NT2/D1 (cell line): Measurements from ENCODE around the gene KCNG2.

Source experiments
- DNase-seq: peaks from one replicate; pipeline ENCODE4 v3.0.0-alpha.2; 2011; ENCODE audit warnings: low read depth, low spot score
- H3K27me3 ChIP-seq: 2 replicates; pipeline ENCODE4 v1.6.0; 2011; ENCODE audit warnings: mild to moderate bottlenecking; ENCODE audit not compliant: insufficient read length, insufficient read depth
- H3K36me3 ChIP-seq: 2 replicates; pipeline ENCODE4 v1.6.1; 2011; ENCODE audit warnings: mild to moderate bottlenecking, low read length, mixed read lengths; ENCODE audit not compliant: insufficient read depth, insufficient read length
- H3K4me1 ChIP-seq: 2 replicates; pipeline ENCODE4 v1.5.1; 2011; ENCODE audit not compliant: insufficient read depth, insufficient read length
- H3K4me3 ChIP-seq: 2 replicates; pipeline ENCODE4 v1.5.1; 2011; ENCODE audit warnings: low read depth; ENCODE audit not compliant: insufficient read length
- H3K9ac ChIP-seq: 2 replicates; pipeline ENCODE4 v1.6.0; 2011; ENCODE audit warnings: low read depth; ENCODE audit not compliant: insufficient read length
- H3K9me3 ChIP-seq: 2 replicates; pipeline ENCODE4 v1.5.1; 2011; ENCODE audit warnings: mild to moderate bottlenecking, low read length; ENCODE audit not compliant: insufficient read depth
- SUZ12 ChIP-seq: IDR thresholded peaks from 2 replicates; pipeline ENCODE4 v1.6.1; 2011; ENCODE audit not compliant: insufficient read length, insufficient read depth; ENCODE audit errors: extremely low read depth
- YY1 ChIP-seq: IDR thresholded peaks from 2 replicates; pipeline ENCODE4 v1.6.1; 2011; ENCODE audit not compliant: insufficient read length, insufficient read depth
- ZNF274 ChIP-seq: IDR thresholded peaks from 2 replicates; pipeline ENCODE4 v1.6.1; 2011; ENCODE audit warnings: mild to moderate bottlenecking, low read depth, low read length

The KCNG2 gene

DNA sequence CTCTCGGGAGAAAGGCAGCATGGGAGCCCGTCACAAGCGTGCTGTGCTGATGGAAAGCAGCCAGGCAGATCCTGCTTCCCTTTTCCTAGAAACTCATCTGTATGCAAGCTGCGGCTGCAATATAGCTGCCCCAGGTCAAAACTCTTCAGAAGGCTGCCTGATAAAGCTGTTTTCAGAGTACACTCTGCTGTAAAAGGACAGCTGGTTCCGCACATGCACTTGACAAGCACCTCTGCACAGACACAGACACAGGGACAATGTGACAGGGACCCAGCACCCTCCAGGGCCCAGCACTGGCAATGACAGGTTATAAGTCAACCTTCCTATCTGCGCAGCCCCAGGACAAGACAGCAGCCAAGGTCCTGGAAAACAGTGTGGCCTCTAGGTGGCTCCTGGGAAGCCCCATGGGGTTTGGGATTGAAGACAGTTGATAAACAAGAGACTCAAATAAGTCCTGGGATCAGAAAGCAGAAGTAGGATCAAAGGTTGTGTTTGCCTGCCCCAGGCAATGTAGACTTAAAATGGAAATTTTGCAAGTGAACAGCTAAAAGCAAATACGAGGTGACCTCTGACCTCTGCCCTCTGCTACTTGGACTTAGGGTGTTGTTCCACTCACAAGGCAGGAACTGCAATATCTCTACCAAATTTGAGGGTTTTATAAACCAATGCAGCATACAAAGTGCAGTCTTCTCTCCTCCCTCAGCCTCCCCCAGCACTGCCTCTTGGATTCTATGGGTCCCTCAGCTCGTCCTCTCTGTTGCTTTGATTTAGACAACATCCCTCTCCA, 136.8 kb downstream of the KCNG2 start:
- H3K9me3 ChIP-seq, result peaks cover 39% of the 10 kb centered on the region
- peaks cover 8% of the 10 kb centered on the region for H3K36me3 ChIP-seq
- H3K4me1 ChIP-seq, result peaks cover 2% of the 10 kb centered on the region
- H3K9ac ChIP-seq, result no peak overlapping the region
- H3K4me3 ChIP-seq, result no peak overlapping the region
- no peak for DNase-seq
- TF ChIP-seq SUZ12 (no peak), ZNF274 (no peak), YY1 (no peak)
- no peaks in the 10 kb centered on the region for H3K27me3 ChIP-seq

- Histone ChIP-seq H3K4me1 (peaks cover 2% of the 10 kb centered on the region), H3K4me3 (no peak overlapping the region), H3K36me3 (peaks cover 9% of the 10 kb centered on the region), H3K27me3 (no peaks in the 10 kb centered on the region), H3K9me3 (peaks cover 33% of the 10 kb centered on the region), H3K9ac (no peak overlapping the region)
- DNase-seq, result no peak
- TF ChIP-seq SUZ12 (no peak), YY1 (no peak), ZNF274 (no peak)
Measured at GRCh38 chr18:79935098-79935480, 137.4 kb downstream of the KCNG2 start.

DNA sequence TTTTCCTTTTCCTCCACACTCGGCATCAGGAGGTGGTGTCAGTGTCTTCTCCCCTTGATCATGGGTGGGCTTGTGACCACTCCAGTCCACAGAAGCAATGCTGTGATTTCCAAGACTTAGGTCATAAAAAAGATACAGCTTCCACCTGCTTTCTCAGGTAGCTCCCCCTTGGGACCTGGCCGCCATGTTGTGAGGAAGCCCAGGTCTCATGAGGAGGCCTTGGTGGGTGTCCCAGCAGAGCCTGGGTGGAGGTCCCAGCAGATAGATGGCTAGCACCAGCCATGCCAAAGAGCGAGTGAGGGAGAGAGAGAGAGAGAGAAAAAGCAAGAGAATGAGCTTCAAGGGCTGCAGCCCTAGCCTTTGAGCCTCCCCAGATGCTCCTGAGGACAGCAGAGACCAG, 137.8 kb downstream of the KCNG2 start:
- no peak for TF ChIP-seq SUZ12
- H3K9me3 ChIP-seq, result peaks cover 29% of the 10 kb centered on the region
- peaks cover 12% of the 10 kb centered on the region for H3K36me3 ChIP-seq
- no peak for DNase-seq
- H3K4me3 ChIP-seq, result no peak overlapping the region
- no peak overlapping the region for H3K9ac ChIP-seq
- H3K4me1 ChIP-seq, result peaks cover 2% of the 10 kb centered on the region
- no peaks in the 10 kb centered on the region for H3K27me3 ChIP-seq

GRCh38 chr18:79935925-79936324, 138.2 kb downstream of the KCNG2 start:
- Histone ChIP-seq H3K9me3 (peaks cover 25% of the 10 kb centered on the region), H3K4me3 (no peak overlapping the region), H3K36me3 (peaks cover 16% of the 10 kb centered on the region), H3K27me3 (no peaks in the 10 kb centered on the region), H3K4me1 (peaks cover 2% of the 10 kb centered on the region), H3K9ac (no peak overlapping the region)
- no peak for DNase-seq
- TF ChIP-seq YY1, result no peak
- TF ChIP-seq ZNF274, result no peak
- TF ChIP-seq SUZ12, result no peak

DNA sequence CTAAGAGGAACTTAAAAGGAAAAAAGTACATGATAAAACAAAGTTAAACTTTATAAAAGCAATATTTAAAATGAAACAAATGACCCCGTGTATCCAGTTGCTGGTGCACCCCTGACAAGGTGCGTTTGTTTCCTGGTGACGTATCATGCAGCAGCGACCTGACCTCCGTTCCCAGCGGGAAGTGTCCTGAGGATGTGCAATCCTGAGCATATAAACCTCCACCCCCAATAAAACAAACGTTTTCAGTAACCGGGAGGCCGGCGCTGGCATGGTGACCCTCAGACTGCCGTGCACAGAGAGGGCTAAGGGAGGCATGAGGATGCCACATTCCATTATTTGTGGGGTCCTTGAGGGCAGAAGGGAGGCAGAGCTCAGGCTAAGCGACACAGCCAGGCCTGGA, 138.9 kb downstream of the KCNG2 start:
- Histone ChIP-seq H3K36me3 (peaks cover 22% of the 10 kb centered on the region), H3K27me3 (no peaks in the 10 kb centered on the region), H3K9ac (no peak overlapping the region), H3K9me3 (peaks cover 18% of the 10 kb centered on the region), H3K4me3 (no peak overlapping the region), H3K4me1 (peaks cover 2% of the 10 kb centered on the region)
- TF ChIP-seq ZNF274, result no peak
- TF ChIP-seq SUZ12, result no peak
- TF ChIP-seq YY1, result no peak
- no peak for DNase-seq

- Histone ChIP-seq H3K9me3 (peaks cover 13% of the 10 kb centered on the region), H3K36me3 (peaks cover 28% of the 10 kb centered on the region), H3K9ac (no peak overlapping the region), H3K4me1 (peaks cover 2% of the 10 kb centered on the region), H3K27me3 (no peaks in the 10 kb centered on the region), H3K4me3 (no peak overlapping the region)
- TF ChIP-seq YY1, result no peak
- no peak for TF ChIP-seq SUZ12
- TF ChIP-seq ZNF274, result no peak
- no peak for DNase-seq
Measured at GRCh38 chr18:79937103-79937860, 139.5 kb downstream of the KCNG2 start.

DNA sequence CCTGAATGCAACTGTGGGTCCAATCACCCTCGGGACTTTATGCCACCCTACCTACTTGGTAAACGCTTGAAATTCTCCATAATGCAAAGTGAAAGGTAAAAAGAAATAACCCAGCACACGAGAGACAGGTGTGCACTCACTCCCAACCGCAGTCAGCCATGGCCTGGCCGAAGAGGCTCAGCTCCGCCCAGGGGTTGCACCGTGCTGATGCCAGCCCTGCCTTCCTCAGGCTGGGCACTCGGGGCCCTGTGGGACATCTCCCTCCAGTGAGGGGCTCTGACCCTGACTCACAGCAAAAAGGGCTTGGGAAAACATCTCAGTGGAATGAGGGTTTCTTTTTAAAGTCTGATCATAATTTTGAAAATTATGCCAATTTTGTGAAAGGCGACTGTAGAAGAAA, 140.5 kb downstream of the KCNG2 start:
- Histone ChIP-seq H3K36me3 (peaks cover 36% of the 10 kb centered on the region), H3K9me3 (peaks cover 4% of the 10 kb centered on the region), H3K4me3 (no peak overlapping the region), H3K9ac (no peak overlapping the region), H3K4me1 (peaks cover 2% of the 10 kb centered on the region), H3K27me3 (no peaks in the 10 kb centered on the region)
- TF ChIP-seq YY1, result no peak
- TF ChIP-seq ZNF274, result no peak
- TF ChIP-seq SUZ12, result no peak
- no peak for DNase-seq
